OCI-LY7 (cell line): ENCODE measurements around the gene PEX10. TPM values are rescaled to one million over a fixed set of nuclear protein-coding genes. Genes with fewer than 3 reads are reported as not detected.

ENCODE experiments used
- BruUV-seq: library from RNA; stranded (reverse); fragments of 400-500 nt; replicated peaks from 2 replicates; lab custom pipeline; 2021; lab: Mats Ljungman, UMichigan
- CTCF ChIA-PET: fragments of 300-600 bp; sonication (Branson Sonifier 250); formaldehyde crosslinking; loops from one replicate; lab custom pipeline; 2022; ENCODE audit warnings: antibody characterized with exemption; ENCODE audit not compliant: unreplicated experiment; lab: Charles Lee
- POLR2A ChIA-PET: fragments of 300-600 bp; sonication (Branson Sonifier 250); formaldehyde crosslinking; loops from one replicate; lab custom pipeline; 2022; ENCODE audit warnings: antibody characterized with exemption; lab: Charles Lee
- DNase-seq: peaks from one replicate; pipeline ENCODE4 v3.0.0-alpha.2; 2015; ENCODE audit warnings: low spot score
- H2AFZ ChIP-seq: fragments of 200-600 bp; sonication (generic), shearing (Covaris generic); 2 replicates; pipeline ENCODE4 v1.6.1; 2014; ENCODE audit warnings: mild to moderate bottlenecking, antibody characterized with exemption, low read length, moderate library complexity
- H3K27ac ChIP-seq: fragments of 200-600 bp; sonication (generic); 2 replicates; pipeline ENCODE4 v1.5.1; 2014; ENCODE audit warnings: mixed run types, low read depth, mild to moderate bottlenecking, moderate library complexity, low read length, inconsistent platforms; ENCODE audit not compliant: poor library complexity, severe bottlenecking
- H3K36me3 ChIP-seq: fragments of 200-600 bp; sonication (generic); 2 replicates; pipeline ENCODE4 v1.6.1; 2014; ENCODE audit warnings: mild to moderate bottlenecking, antibody characterized with exemption, low read length, moderate library complexity, mixed read lengths; ENCODE audit not compliant: insufficient read depth
- H3K4me1 ChIP-seq: fragments of 200-600 bp; sonication (generic); 2 replicates; pipeline ENCODE4 v1.5.1; 2014; ENCODE audit warnings: mild to moderate bottlenecking, low read length; ENCODE audit not compliant: insufficient read depth, poor library complexity, severe bottlenecking
- H3K4me2 ChIP-seq: fragments of 200-600 bp; sonication (generic); 2 replicates; pipeline ENCODE4 v1.6.1; 2014; ENCODE audit warnings: mild to moderate bottlenecking, low read length
- H3K4me3 ChIP-seq: fragments of 200-600 bp; sonication (generic); 2 replicates; pipeline ENCODE4 v1.5.1; 2014; ENCODE audit warnings: mild to moderate bottlenecking, low read depth, low read length; ENCODE audit not compliant: poor library complexity, severe bottlenecking
- H3K79me2 ChIP-seq: fragments of 200-600 bp; sonication (generic); 2 replicates; pipeline ENCODE4 v1.6.1; 2016; ENCODE audit warnings: low read depth, mild to moderate bottlenecking, low read length, moderate library complexity, mixed read lengths; ENCODE audit not compliant: insufficient read depth
- H3K9me2 ChIP-seq: fragments of 200-600 bp; sonication (generic); 2 replicates; pipeline ENCODE4 v1.6.1; 2016; ENCODE audit warnings: mild to moderate bottlenecking, low read length, mixed read lengths; ENCODE audit not compliant: insufficient read depth
- H3K9me3 ChIP-seq: fragments of 200-600 bp; sonication (generic); 2 replicates; pipeline ENCODE4 v1.6.1; 2014; ENCODE audit warnings: mild to moderate bottlenecking, mixed run types, low read length, mixed read lengths
- H4K20me1 ChIP-seq: fragments of 200-600 bp; sonication (generic); 2 replicates; pipeline ENCODE4 v1.6.1; 2014; ENCODE audit warnings: mild to moderate bottlenecking, antibody characterized with exemption, low read length, moderate library complexity, mixed read lengths; ENCODE audit not compliant: insufficient read depth
- EZH2phosphoT487 ChIP-seq: fragments of 200-600 bp; sonication (generic); IDR thresholded peaks from 2 replicates; pipeline ENCODE4 v1.6.1; 2018; ENCODE audit warnings: low read depth, borderline replicate concordance, mild to moderate bottlenecking, mixed run types, antibody characterized with exemption, low read length, moderate library complexity, mixed read lengths
- intact Hi-C: fragments of 100-400 bp; cut with micrococcal nuclease; formaldehyde crosslinking; loops from one replicate; pipeline ENCODE4 v1.10.0; 2022; ENCODE audit not compliant: unreplicated experiment
- total RNA-seq, 2 experiments: library from RNA; depleted of rRNA in 1 of 2; stranded (reverse); fragments of >200 nt in 1 of 2; shearing (Covaris generic) in 1 of 2; gene quantifications; 2 replicates each; pipeline ENCODE4 v1.2.3, GENCODE V29; 2014 to 2022
- TF ChIP-seq, protein P1 (sequence below): fragments of 200-600 bp; sonication (generic); conservative IDR thresholded peaks from 2 replicates; pipeline ENCODE4 v1.5.1; 2014; ENCODE audit warnings: mild to moderate bottlenecking, antibody characterized with exemption, low read length, moderate library complexity, mixed read lengths

PEX10 gene
- total RNA-seq, 2 experiments from 2014 or later, result 23.3 to 24.5 TPM

DNA sequence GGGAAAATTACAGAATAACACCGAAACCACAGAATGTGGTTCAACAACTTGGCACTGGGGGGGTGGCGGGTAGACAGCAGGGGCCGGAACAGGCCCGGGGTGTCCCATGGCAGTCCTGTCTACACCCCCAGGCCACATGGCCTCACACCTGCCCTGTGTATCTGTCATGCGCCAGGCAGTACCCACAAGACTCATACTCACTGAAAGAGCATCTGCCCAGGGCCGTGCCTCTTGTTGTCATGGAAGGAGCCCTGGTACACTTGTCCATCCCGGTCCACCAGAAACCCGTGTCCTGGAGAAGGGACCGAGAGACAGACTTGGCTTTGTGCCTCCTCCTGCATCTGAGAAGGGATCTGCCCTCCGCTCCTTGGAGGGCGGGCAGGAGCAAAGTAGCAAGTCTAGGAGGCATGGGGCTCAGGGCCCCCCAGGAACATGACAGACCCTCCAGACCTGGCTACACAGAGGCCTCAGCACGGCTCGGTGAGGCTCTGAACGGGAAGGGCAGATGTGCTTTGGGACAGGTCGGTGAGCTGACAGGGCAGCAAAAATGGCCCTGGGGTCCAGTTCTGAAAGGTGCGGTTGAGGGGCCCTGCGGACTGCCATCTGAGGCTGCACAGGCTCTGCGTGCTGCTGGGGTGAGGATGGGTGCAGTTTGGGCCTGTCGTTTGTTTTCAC is 26.6 kb downstream of the PEX10 start:
- Histone ChIP-seq H3K9me2 (no peaks in the 10 kb centered on the region), H3K4me2 (no peak overlapping the region), H3K4me3 (no peak overlapping the region), H3K36me3 (no peaks in the 10 kb centered on the region), H3K4me1 (peaks cover 34% of the 10 kb centered on the region), H3K9me3 (no peaks in the 10 kb centered on the region), H2AFZ (no peak overlapping the region), H3K27ac (no peak overlapping the region), H4K20me1 (no peaks in the 10 kb centered on the region; the same call in 1 of the 2 replicates), H3K79me2 (peaks cover 5% of the 10 kb centered on the region; the same call in 1 of the 2 replicates)
- CTCF ChIA-PET, result no interaction called here
- no peak for DNase-seq
- no TSS peak for BruUV-seq
- intact Hi-C loops, result no loop called here
- POLR2A ChIA-PET, result no interaction called here
- TF ChIP-seq, protein P1, sequence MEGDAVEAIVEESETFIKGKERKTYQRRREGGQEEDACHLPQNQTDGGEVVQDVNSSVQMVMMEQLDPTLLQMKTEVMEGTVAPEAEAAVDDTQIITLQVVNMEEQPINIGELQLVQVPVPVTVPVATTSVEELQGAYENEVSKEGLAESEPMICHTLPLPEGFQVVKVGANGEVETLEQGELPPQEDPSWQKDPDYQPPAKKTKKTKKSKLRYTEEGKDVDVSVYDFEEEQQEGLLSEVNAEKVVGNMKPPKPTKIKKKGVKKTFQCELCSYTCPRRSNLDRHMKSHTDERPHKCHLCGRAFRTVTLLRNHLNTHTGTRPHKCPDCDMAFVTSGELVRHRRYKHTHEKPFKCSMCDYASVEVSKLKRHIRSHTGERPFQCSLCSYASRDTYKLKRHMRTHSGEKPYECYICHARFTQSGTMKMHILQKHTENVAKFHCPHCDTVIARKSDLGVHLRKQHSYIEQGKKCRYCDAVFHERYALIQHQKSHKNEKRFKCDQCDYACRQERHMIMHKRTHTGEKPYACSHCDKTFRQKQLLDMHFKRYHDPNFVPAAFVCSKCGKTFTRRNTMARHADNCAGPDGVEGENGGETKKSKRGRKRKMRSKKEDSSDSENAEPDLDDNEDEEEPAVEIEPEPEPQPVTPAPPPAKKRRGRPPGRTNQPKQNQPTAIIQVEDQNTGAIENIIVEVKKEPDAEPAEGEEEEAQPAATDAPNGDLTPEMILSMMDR, result no peak
- no peak for TF ChIP-seq EZH2phosphoT487

GRCh38 chr1:2384941-2385481 is 27.4 kb downstream of the PEX10 start:
- Histone ChIP-seq H3K9me3 (no peaks in the 10 kb centered on the region), H3K4me2 (no peak overlapping the region), H2AFZ (no peak overlapping the region), H3K36me3 (no peaks in the 10 kb centered on the region), H3K4me1 (peaks cover 27% of the 10 kb centered on the region), H3K79me2 (no peaks in the 10 kb centered on the region), H3K4me3 (no peak overlapping the region), H3K27ac (no peak overlapping the region), H3K9me2 (no peaks in the 10 kb centered on the region), H4K20me1 (no peaks in the 10 kb centered on the region; the same call in 1 of the 2 replicates)
- DNase-seq, result no peak
- intact Hi-C loops, result no loop called here
- ChIA-PET POLR2A (no interaction called here), CTCF (no interaction called here)
- TF ChIP-seq EZH2phosphoT487, result no peak
- TF ChIP-seq, protein P1, result no peak
- BruUV-seq, result no TSS peak

- POLR2A ChIA-PET, result no interaction called here
- H3K4me3 ChIP-seq, result no peak overlapping the region
- intact Hi-C loops, result no loop called here
- BruUV-seq, result no TSS peak
- no peaks in the 10 kb centered on the region for H3K36me3 ChIP-seq
- H3K4me2 ChIP-seq, result no peak overlapping the region
- CTCF ChIA-PET, result no interaction called here
- H4K20me1 ChIP-seq, result no peaks in the 10 kb centered on the region; the same call in 1 of the 2 replicates
- H2AFZ ChIP-seq, result no peak overlapping the region
- H3K4me1 ChIP-seq, result peaks cover 20% of the 10 kb centered on the region
- H3K9me3 ChIP-seq, result no peaks in the 10 kb centered on the region
- DNase-seq, result no peak
- H3K9me2 ChIP-seq, result no peaks in the 10 kb centered on the region
- H3K79me2 ChIP-seq, result no peaks in the 10 kb centered on the region
- no peak overlapping the region for H3K27ac ChIP-seq
- TF ChIP-seq, protein P1, result no peak
- TF ChIP-seq EZH2phosphoT487, result no peak
These were observed 28.1 kb downstream of the PEX10 start for GRCh38 chr1:2384130-2384860.
